SK-N-SH (cell line): ENCODE data around the gene QRICH2. TPM values are rescaled to one million over a fixed set of nuclear protein-coding genes. Genes with fewer than 3 reads are reported as not detected.
"Not testable (repeated sequence)": the region's sequence is repeated elsewhere in the genome, so short reads cannot be mapped to it uniquely, and the experiment has no call there.

ENCODE experiments used
- CTCF ChIA-PET: fragments of 300-600, 350-600 bp; formaldehyde crosslinking; extraction: SDS; loops from one replicate; lab custom pipeline; 2021; lab: Yijun Ruan, JAX
- POLR2A ChIA-PET: fragments of 350-600 bp; sonication (Branson Sonifier 250); formaldehyde crosslinking; extraction: SDS; loops from one replicate; lab custom pipeline; 2020; ENCODE audit warnings: antibody characterized with exemption, inconsistent platforms; lab: Yijun Ruan, JAX
- DNase-seq: peaks from one replicate; pipeline ENCODE4 v3.0.0; 2012
- H2AFZ ChIP-seq: fragments of 200-600 bp; sonication (generic); 2 replicates; pipeline ENCODE4 v1.8.1; 2016; ENCODE audit warnings: antibody characterized with exemption, mild to moderate bottlenecking, low read depth
- H3F3A ChIP-seq: fragments of 200-600 bp; sonication (generic); replicated peaks from 2 replicates; pipeline ENCODE3; 2016; ENCODE audit warnings: antibody characterized with exemption, mild to moderate bottlenecking; ENCODE audit not compliant: insufficient read depth
- H3K27ac ChIP-seq, 2 experiments: fragments of 200-500 bp in 1 of 2; fragments of 200-600 bp in 1 of 2; sonication (Bioruptor generic) in 1 of 2; sonication (generic), shearing (Covaris generic) in 1 of 2; 2 replicates each; pipeline versions ENCODE4 v1.5.1 to v1.6.1; 2014 to 2016; ENCODE audit warnings: low read depth in 2 of 2, inconsistent platforms in 1 of 2, low read length in 1 of 2, mild to moderate bottlenecking in 1 of 2, mixed read lengths in 1 of 2
- H3K27me3 ChIP-seq: fragments of 200-600 bp; sonication (generic), shearing (Covaris generic); 2 replicates; pipeline ENCODE4 v1.6.1; 2016; ENCODE audit warnings: mixed run types; ENCODE audit not compliant: insufficient read depth
- H3K36me3 ChIP-seq, 2 experiments: fragments of 200-500 bp in 1 of 2; fragments of 200-600 bp in 1 of 2; sonication (Bioruptor generic) in 1 of 2; sonication (generic) in 1 of 2; replicated peaks in 1 of 2; 2 replicates each; pipeline versions ENCODE3 to v1.5.1; 2014 to 2016; ENCODE audit warnings: low read length in 1 of 2, mild to moderate bottlenecking in 1 of 2; ENCODE audit not compliant: insufficient read depth in 2 of 2, control insufficient read depth in 1 of 2
- H3K4me1 ChIP-seq, 2 experiments: fragments of 200-500 bp in 1 of 2; fragments of 200-600 bp in 1 of 2; sonication (Bioruptor generic) in 1 of 2; sonication (generic), shearing (Covaris generic) in 1 of 2; 2 replicates each; pipeline versions ENCODE4 v1.5.1 to v1.6.1; 2014 to 2016; ENCODE audit warnings: low read depth in 1 of 2, low read length in 1 of 2, mixed run types in 1 of 2; ENCODE audit not compliant: insufficient read depth in 2 of 2, control insufficient read depth in 1 of 2
- H3K4me2 ChIP-seq: fragments of 200-600 bp; sonication (generic), shearing (Covaris generic); 2 replicates; pipeline ENCODE4 v1.6.1; 2017; ENCODE audit warnings: mixed run types
- H3K4me3 ChIP-seq, 2 experiments: fragments of 200-500 bp in 1 of 2; fragments of 200-600 bp in 1 of 2; sonication (Bioruptor generic) in 1 of 2; sonication (generic), shearing (Covaris generic) in 1 of 2; 2 replicates each; pipeline versions ENCODE4 v1.5.1 to v1.8.1; 2014 to 2016; ENCODE audit warnings: low read depth in 2 of 2, inconsistent platforms in 1 of 2, low read length in 1 of 2, mild to moderate bottlenecking in 1 of 2, mixed read lengths in 1 of 2, moderate library complexity in 1 of 2
- H3K79me2 ChIP-seq: fragments of 200-600 bp; sonication (generic); 2 replicates; pipeline ENCODE4 v1.8.1; 2017; ENCODE audit warnings: mild to moderate bottlenecking; ENCODE audit not compliant: insufficient read depth
- H3K9ac ChIP-seq: fragments of 200-600 bp; sonication (generic); 2 replicates; pipeline ENCODE4 v1.6.1; 2017; ENCODE audit warnings: mixed run types
- H3K9me2 ChIP-seq: fragments of 200-600 bp; sonication (generic); 2 replicates; pipeline ENCODE4 v1.6.1; 2017; ENCODE audit warnings: mixed run types
- H3K9me3 ChIP-seq: fragments of 200-600 bp; sonication (generic); 2 replicates; pipeline ENCODE4 v1.6.1; 2017; ENCODE audit warnings: mixed run types, mild to moderate bottlenecking, moderate library complexity
- H4K20me1 ChIP-seq: fragments of 200-600 bp; sonication (generic); 2 replicates; pipeline ENCODE4 v1.6.1; 2017; ENCODE audit warnings: mild to moderate bottlenecking, mixed run types; ENCODE audit not compliant: insufficient read depth
- ELF1 ChIP-seq: IDR thresholded peaks from 2 replicates; pipeline ENCODE4 v1.4.0; 2012
- EZH2phosphoT487 ChIP-seq: fragments of 200-600 bp; sonication (generic); IDR thresholded peaks from 2 replicates; pipeline ENCODE4 v1.6.1; 2017; ENCODE audit warnings: low read depth, mixed run types, mild to moderate bottlenecking, antibody characterized with exemption, moderate library complexity, borderline replicate concordance
- PBX3 ChIP-seq: IDR thresholded peaks from 2 replicates; pipeline ENCODE4; 2012
- RAD21 ChIP-seq: IDR thresholded peaks from 2 replicates; pipeline ENCODE4 v1.6.1; 2012; ENCODE audit warnings: mild to moderate bottlenecking, low read length
- RCOR1 ChIP-seq: fragments of 150-350 bp; IDR thresholded peaks from 2 replicates; pipeline ENCODE4 v1.6.1; 2017; ENCODE audit warnings: antibody characterized with exemption, low read length
- REST ChIP-seq: IDR thresholded peaks from 2 replicates; pipeline ENCODE4 v1.6.1; 2012; ENCODE audit warnings: mild to moderate bottlenecking, low read depth, low read length, moderate library complexity
- WGBS: methylation state at CpG from one replicate; pipeline ENCODE4 v1.1.6; 2017; ENCODE audit warnings: low lambda C conversion rate; 5-methylcytosine and 5-hydroxymethylcytosine counted together
- polyA plus RNA-seq, 3 experiments: library from polyadenylated mRNA; depleted of rRNA; stranded (reverse); fragments of >200 nt; gene quantifications; 2 replicates each; pipeline ENCODE4 v1.2.3, GENCODE V29; 2012

QRICH2 gene
- polyA plus RNA-seq, 1 of the 3 experiments (the other 2 are of a cell fraction), result 6.2 TPM

- Histone ChIP-seq H3K4me2 (0 out of 2 replicates have a peak overlapping the region, but pooled peaks have one; percentile 1), H3K36me3 (peaks cover 8 to 23% of the 10 kb centered on the region in 2 experiments), H3K9ac (no peak overlapping the region)
- TF ChIP-seq RCOR1 (no peak), REST (no peak), RAD21 (no peak)
- TF ChIP-seq, all 33 proteins: peak for 0
- Histone ChIP-seq H2AFZ (no peak overlapping the region), H3K27ac (peak overlapping the region in 1 of 2 experiments; percentile 34; a peak in 1 of 4 replicates), H3K27me3 (no peaks in the 10 kb centered on the region), H3K79me2 (peaks cover 57% of the 10 kb centered on the region), H3K9me2 (no peaks in the 10 kb centered on the region), H3K4me1 (peaks cover 19 to 22% of the 10 kb centered on the region in 2 experiments; a peak in 3 of 4 replicates), H3F3A (peaks cover 11% of the 10 kb centered on the region), H3K4me3 (no peak overlapping the region), H4K20me1 (peaks cover 13% of the 10 kb centered on the region; the same call in 1 of the 2 replicates), H3K9me3 (no peaks in the 10 kb centered on the region)
- 91% methylated on average over 12 of the region's 12 CpGs for WGBS
- CTCF ChIA-PET, result interaction anchor here (0.6 to 7.0 kb wide), 11 partner anchors 11 to 162 kb away, joined by 3 to 130 read pairs (median 4); partner anchors contain the start of gene SPHK1
- peak; percentile 44 for DNase-seq
- POLR2A ChIA-PET, result interaction anchor here (0.9 kb wide), 1 partner anchor 233 kb away, joined by 3 read pairs; no protein-coding TSS in a partner anchor
Observed at GRCh38 chr17:76268991-76269981, 38.8 kb downstream of the QRICH2 start.

- Histone ChIP-seq H2AFZ (no peak overlapping the region), H3K79me2 (peaks cover 57% of the 10 kb centered on the region), H3K27ac (no peak overlapping the region; a peak in 1 of 4 replicates), H3K9me3 (no peaks in the 10 kb centered on the region), H3K9me2 (no peaks in the 10 kb centered on the region), H3F3A (peaks cover 19% of the 10 kb centered on the region), H3K9ac (no peak overlapping the region), H3K36me3 (peaks cover 8 to 23% of the 10 kb centered on the region in 2 experiments), H3K4me1 (peaks cover 19 to 22% of the 10 kb centered on the region in 2 experiments; a peak in 3 of 4 replicates), H3K4me3 (no peak overlapping the region), H3K27me3 (no peaks in the 10 kb centered on the region), H4K20me1 (peaks cover 13% of the 10 kb centered on the region; the same call in 1 of the 2 replicates), H3K4me2 (peak overlapping the region; percentile 6; the same call in 1 of the 2 replicates)
- peak; percentile 39 for DNase-seq
- WGBS, result 79% methylated on average over 9 of the region's 9 CpGs
- TF ChIP-seq RAD21, result no peak
- no peak for TF ChIP-seq EZH2phosphoT487
- TF ChIP-seq ELF1, result no peak
- TF ChIP-seq PBX3, result no peak
- ChIA-PET CTCF (interaction anchor here (0.6 to 7.0 kb wide), 11 partner anchors 12 to 160 kb away, joined by 3 to 130 read pairs (median 4); partner anchors contain the start of gene SPHK1), POLR2A (interaction anchor here (0.6 to 0.9 kb wide), 2 partner anchors 232 to 462 kb away, joined by 3 to 4 read pairs; no protein-coding TSS in a partner anchor)
Observed at GRCh38 chr17:76268015-76268749, 39.9 kb downstream of the QRICH2 start.

- CTCF ChIA-PET, result interaction anchor here (1.0 to 7.0 kb wide), 11 partner anchors 8 to 291 kb away, joined by 3 to 130 read pairs (median 5); partner anchors contain the start of gene SPHK1
- H3K4me3 ChIP-seq, POLR2A ChIA-PET, H3K27ac ChIP-seq, H3K9me2 ChIP-seq, H2AFZ ChIP-seq, H3K9me3 ChIP-seq, DNase-seq, H3K9ac ChIP-seq, H3K27me3 ChIP-seq: not testable (repeated sequence)
- Histone ChIP-seq H3K4me2 (peak overlapping the region; percentile 90; the same call in 1 of the 2 replicates), H3K4me1 (peaks cover 19 to 22% of the 10 kb centered on the region in 2 experiments; a peak in 3 of 4 replicates), H3F3A (peaks cover 23% of the 10 kb centered on the region), H4K20me1 (peaks cover 13% of the 10 kb centered on the region; the same call in 1 of the 2 replicates), H3K79me2 (peaks cover 57% of the 10 kb centered on the region), H3K36me3 (peaks cover 8 to 23% of the 10 kb centered on the region in 2 experiments)
- WGBS, result 94% methylated on average over 13 of the region's 13 CpGs
Observed at GRCh38 chr17:76267581-76268001, 40.5 kb downstream of the QRICH2 start.
